Stimulated activated CD4-positive, alpha-beta T cell treated with anti-CD3 and anti-CD28 coated beads, TNF-alpha, amount 100 ng/mL, for 24 hours (primary cell): ENCODE data around the gene SH3BGRL2.
"Not testable (repeated sequence)": the region's sequence is repeated elsewhere in the genome, so short reads cannot be mapped to it uniquely, and the experiment has no call there.

Experiments used
- DNase-seq, 3 experiments: peaks; one replicate each; pipeline ENCODE4 v3.0.0-alpha.2; 2020; ENCODE audit warnings: low read depth in 3 of 3

SH3BGRL2 gene

DNA sequence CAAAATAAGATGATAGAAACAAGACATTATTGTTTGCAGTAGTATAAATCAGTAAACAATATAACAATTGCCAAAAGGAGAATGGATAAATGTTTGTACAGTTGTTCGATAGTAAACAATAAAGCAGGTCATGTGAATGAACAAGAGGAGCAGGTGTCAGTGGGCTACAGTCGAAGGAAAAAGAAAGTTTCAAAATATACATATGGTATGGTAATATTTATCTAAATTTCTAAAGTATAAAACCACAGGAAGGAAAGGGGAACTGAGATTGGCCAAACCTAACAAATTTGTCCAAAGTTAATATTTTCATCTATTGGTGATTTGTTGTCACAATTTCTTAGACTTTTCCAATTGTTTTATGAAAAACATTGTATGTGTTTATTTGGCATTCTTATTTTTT lies 110.9 kb downstream of the SH3BGRL2 start:
- no peak for DNase-seq

DNA sequence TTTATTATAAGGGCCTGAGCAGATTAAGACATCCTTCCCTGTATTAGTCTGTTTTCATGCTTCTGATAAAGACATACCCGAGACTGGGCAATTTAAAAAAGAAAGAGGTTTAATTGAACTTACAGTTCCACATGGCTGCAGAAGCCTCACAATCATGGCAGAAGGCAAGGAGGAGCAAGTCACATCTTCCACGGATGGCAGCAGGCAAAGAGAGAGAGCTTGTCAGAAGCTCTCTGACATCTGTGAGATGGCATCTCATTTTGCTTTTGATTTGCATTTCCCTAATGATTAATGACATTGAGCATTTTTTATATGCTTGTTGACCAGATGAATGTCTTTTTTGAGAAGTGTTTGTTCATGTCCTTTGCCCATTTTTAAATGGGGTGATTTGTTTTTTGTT lies 114.2 kb downstream of the SH3BGRL2 start:
- not testable (repeated sequence) for DNase-seq

- DNase-seq: not testable (repeated sequence)
Observed at GRCh38 chr6:79746325-79746724, 115.2 kb downstream of the SH3BGRL2 start.

DNA sequence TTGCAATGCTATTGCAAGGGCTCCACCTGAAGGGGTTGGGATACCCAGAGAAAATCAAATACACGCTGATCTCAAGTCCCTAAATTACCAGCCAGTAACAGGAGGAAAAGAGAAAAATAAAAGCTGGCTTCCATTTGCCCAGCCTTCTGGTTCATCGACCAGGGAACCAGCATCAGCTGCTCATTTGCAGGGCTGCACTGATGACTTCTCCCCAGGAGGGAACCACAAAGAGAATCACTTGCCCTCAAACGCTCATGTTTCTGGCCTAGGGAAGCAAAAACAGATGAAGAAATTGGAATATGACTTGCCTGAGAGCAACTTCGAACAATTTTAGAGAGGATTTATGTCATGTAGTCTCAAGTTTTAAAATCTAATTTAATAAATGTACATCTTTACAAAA lies 119.7 kb downstream of the SH3BGRL2 start:
- DNase-seq: no peak
